Natural killer cell (primary cell): ENCODE results near the gene PLXNA2. TPM values are rescaled to one million over a fixed set of nuclear protein-coding genes. Genes with fewer than 3 reads are reported as not detected.

Experiments
- ATAC-seq, 3 donors: fragments of 150-1000 bp in 2 of 3; fragments of 200-7000 bp in 1 of 3; cut with Tn5 transposase; 1 replicate in 1 of 3; 2 replicates in 2 of 3; pipeline ENCODE4 v1.10.0; 2021; ENCODE audit warnings: mild to moderate bottlenecking in 2 of 3, moderate library complexity in 2 of 3
- DNase-seq, 2 donors: peaks; one replicate each; pipeline versions ENCODE4 v3.0.0 to v3.0.0-alpha.2; 2013 to 2021; ENCODE audit warnings: mixed read lengths in 1 of 2
- H3K27ac ChIP-seq: one replicate; pipeline ENCODE4 v1.5.1; 2013; ENCODE audit warnings: mild to moderate bottlenecking, low read length
- H3K27me3 ChIP-seq: one replicate; pipeline ENCODE4 v1.6.1; 2013; ENCODE audit warnings: low read length; ENCODE audit not compliant: control insufficient read depth, insufficient read depth
- H3K36me3 ChIP-seq: one replicate; pipeline ENCODE4 v1.6.1; 2013; ENCODE audit warnings: low read length; ENCODE audit not compliant: control insufficient read depth, insufficient read depth
- H3K4me1 ChIP-seq: one replicate; pipeline ENCODE4 v1.6.1; 2013; ENCODE audit warnings: low read length; ENCODE audit not compliant: control insufficient read depth, insufficient read depth
- H3K4me3 ChIP-seq: one replicate; pipeline ENCODE4 v1.5.1; 2013; ENCODE audit warnings: low read length
- H3K9me3 ChIP-seq: one replicate; pipeline ENCODE4 v1.6.1; 2013; ENCODE audit warnings: low read length; ENCODE audit not compliant: control insufficient read depth, insufficient read depth
- H3K27ac Mint-ChIP-seq, 2 donors: one replicate each; pipeline ENCODE4 v1.8.0; 2022; ENCODE audit warnings: mild to moderate bottlenecking in 2 of 2, mixed read lengths in 2 of 2, moderate library complexity in 1 of 2
- H3K27me3 Mint-ChIP-seq, 2 donors: one replicate each; pipeline ENCODE4 v1.8.0; 2022; ENCODE audit warnings: low read depth in 2 of 2, mixed read lengths in 2 of 2
- H3K36me3 Mint-ChIP-seq: one replicate; pipeline ENCODE4 v1.8.0; 2022; ENCODE audit warnings: mixed read lengths
- H3K4me1 Mint-ChIP-seq, 2 donors: one replicate each; pipeline ENCODE4 v1.8.0; 2022; ENCODE audit warnings: mixed read lengths in 2 of 2
- H3K4me3 Mint-ChIP-seq: one replicate; pipeline ENCODE4 v1.8.0; 2022; ENCODE audit warnings: mild to moderate bottlenecking, moderate library complexity, mixed read lengths
- H3K9me3 Mint-ChIP-seq, 2 donors: one replicate each; pipeline ENCODE4 v1.8.0; 2022; ENCODE audit warnings: mixed read lengths in 2 of 2
- CTCF ChIP-seq: fragments of 200-600 bp; IDR thresholded peaks from one replicate; pipeline ENCODE4 v1.8.0; 2022; ENCODE audit warnings: antibody characterized with exemption
- WGBS: methylation state at CpG from one replicate; pipeline ENCODE4 v1.1.7; 2013; ENCODE audit warnings: missing lambda C conversion rate; ENCODE audit not compliant: insufficient coverage; 5-methylcytosine and 5-hydroxymethylcytosine counted together
- intact Hi-C: fragments of 100-400 bp; cut with micrococcal nuclease; formaldehyde crosslinking; loops from one replicate; pipeline ENCODE4 v1.14.2; 2022
- total RNA-seq, 4 donors: library from RNA; stranded (reverse); fragments of 120-200 nt in 1 of 4; gene quantifications; one replicate each; pipeline versions ENCODE4 v1.2.3 to v1.2.4, GENCODE V29; 2013 to 2022

PLXNA2 gene
- total RNA-seq, 3 donors from 2014 or later (not counting 1 experiment from before 2014, with no cell fraction given) = 2.8 to 8.4 (median 2.8) TPM

- Mint-ChIP-seq H3K4me1 (no peaks in the 10 kb centered on the region), H3K36me3 (no peaks in the 10 kb centered on the region), H3K27ac (no peak overlapping the region), H3K4me3 (no peak overlapping the region), H3K9me3 (no peaks in the 10 kb centered on the region), H3K27me3 (peaks cover 27 to 31% of the 10 kb centered on the region in 2 donors)
- H3K4me3 ChIP-seq = no peak overlapping the region
- 89% methylated on average over 4 of the region's 5 CpGs for WGBS
- no peaks in the 10 kb centered on the region for H3K4me1 ChIP-seq
- no peaks in the 10 kb centered on the region for H3K36me3 ChIP-seq
- intact Hi-C loops = no loop called here
- no peak overlapping the region for H3K27ac ChIP-seq
- H3K9me3 ChIP-seq = no peaks in the 10 kb centered on the region
- DNase-seq = no peak
- no peaks in the 10 kb centered on the region for H3K27me3 ChIP-seq
- no peak for ATAC-seq
- no peak for TF ChIP-seq CTCF
Observed at GRCh38 chr1:207991583-207992026, 252.6 kb downstream of the PLXNA2 start.

GRCh38 chr1:207990876-207991582 is 253.2 kb downstream of the PLXNA2 start:
- DNase-seq (no peak), ATAC-seq (no peak)
- no peaks in the 10 kb centered on the region for H3K9me3 ChIP-seq
- intact Hi-C loops = no loop called here
- H3K4me1 Mint-ChIP-seq = no peaks in the 10 kb centered on the region
- no peaks in the 10 kb centered on the region for H3K9me3 Mint-ChIP-seq
- H3K4me3 ChIP-seq = no peak overlapping the region
- no peaks in the 10 kb centered on the region for H3K36me3 Mint-ChIP-seq
- TF ChIP-seq CTCF = no peak
- H3K4me1 ChIP-seq = no peaks in the 10 kb centered on the region
- H3K36me3 ChIP-seq = no peaks in the 10 kb centered on the region
- no peak overlapping the region for H3K27ac ChIP-seq
- no peak overlapping the region for H3K27ac Mint-ChIP-seq
- no peak overlapping the region for H3K4me3 Mint-ChIP-seq
- no peaks in the 10 kb centered on the region for H3K27me3 ChIP-seq
- 88% methylated on average over 15 of the region's 16 CpGs for WGBS
- H3K27me3 Mint-ChIP-seq = peaks cover 24 to 31% of the 10 kb centered on the region in 2 donors

DNA sequence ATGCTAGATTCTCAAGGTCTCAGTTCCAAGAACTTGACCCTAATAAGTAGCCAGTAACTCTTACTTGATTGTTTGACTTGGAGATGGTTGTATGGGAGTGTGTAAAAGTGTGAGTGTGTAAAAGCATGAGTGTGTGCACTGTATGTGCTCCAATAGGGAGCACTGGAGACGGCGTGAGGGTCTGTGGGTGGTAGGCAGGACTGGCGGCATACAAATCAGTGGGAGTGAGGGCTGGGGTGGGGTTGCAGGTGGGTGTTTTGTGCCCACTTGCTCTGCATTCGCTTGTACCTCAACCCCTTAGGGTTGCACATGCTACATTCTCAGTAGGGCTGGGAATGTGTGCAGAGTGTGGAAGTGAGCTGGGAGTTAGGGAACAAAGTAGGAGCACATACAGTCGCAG is 253.7 kb downstream of the PLXNA2 start:
- Histone ChIP-seq H3K4me1 (no peaks in the 10 kb centered on the region), H3K36me3 (no peaks in the 10 kb centered on the region), H3K9me3 (no peaks in the 10 kb centered on the region), H3K27ac (no peak overlapping the region), H3K4me3 (no peak overlapping the region), H3K27me3 (no peaks in the 10 kb centered on the region)
- H3K36me3 Mint-ChIP-seq = no peaks in the 10 kb centered on the region
- no peaks in the 10 kb centered on the region for H3K4me1 Mint-ChIP-seq
- H3K27ac Mint-ChIP-seq = no peak overlapping the region
- ATAC-seq (no peak), DNase-seq (no peak)
- 88% methylated on average over 5 of the region's 5 CpGs for WGBS
- H3K27me3 Mint-ChIP-seq = peaks cover 24 to 31% of the 10 kb centered on the region in 2 donors
- H3K9me3 Mint-ChIP-seq = no peaks in the 10 kb centered on the region
- H3K4me3 Mint-ChIP-seq = no peak overlapping the region
- TF ChIP-seq CTCF = no peak
- intact Hi-C loops = no loop called here
